Vagina (tissue), 2 donors: ENCODE data around the gene RPS6KA2.

Experiments
- POLR2A ChIP-seq, 2 donors: fragments of 450-650 bp; IDR thresholded peaks; one replicate each; pipeline ENCODE4 v1.6.1; 2017; ENCODE audit warnings: antibody characterized with exemption in 2 of 2, mild to moderate bottlenecking in 2 of 2, moderate library complexity in 2 of 2
- TF ChIP-seq, protein P1 (sequence below), 3 experiments: fragments of 450-650 bp in 2 of 3; fragments of 200-600 bp in 1 of 3; sonication (generic) in 1 of 3; IDR thresholded peaks; one replicate each; pipeline ENCODE4 v1.5.1; 2017 to 2019; ENCODE audit warnings: antibody characterized with exemption in 3 of 3, mild to moderate bottlenecking in 2 of 3, moderate library complexity in 2 of 3

DNA sequence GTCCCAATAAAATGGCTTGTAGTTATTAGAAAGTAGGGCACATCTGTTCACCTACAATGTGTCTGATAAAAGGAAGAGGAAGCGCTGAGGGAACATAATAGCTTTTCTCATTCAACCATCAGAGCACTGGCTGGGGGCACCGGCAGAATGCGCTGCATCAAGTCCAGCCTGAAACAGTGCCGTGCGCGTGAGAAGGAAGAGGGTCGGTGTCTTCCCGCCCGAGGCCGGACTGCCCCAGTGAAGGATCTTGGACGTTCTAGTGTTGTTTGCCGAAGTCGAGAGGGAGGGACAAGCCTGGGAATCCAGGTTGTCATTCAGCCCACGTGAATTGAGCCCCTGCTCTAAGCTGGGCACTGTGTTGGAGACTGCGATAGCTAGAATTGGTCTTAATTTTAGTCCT is 182.6 kb downstream of the RPS6KA2 start:
- TF ChIP-seq, protein P1, sequence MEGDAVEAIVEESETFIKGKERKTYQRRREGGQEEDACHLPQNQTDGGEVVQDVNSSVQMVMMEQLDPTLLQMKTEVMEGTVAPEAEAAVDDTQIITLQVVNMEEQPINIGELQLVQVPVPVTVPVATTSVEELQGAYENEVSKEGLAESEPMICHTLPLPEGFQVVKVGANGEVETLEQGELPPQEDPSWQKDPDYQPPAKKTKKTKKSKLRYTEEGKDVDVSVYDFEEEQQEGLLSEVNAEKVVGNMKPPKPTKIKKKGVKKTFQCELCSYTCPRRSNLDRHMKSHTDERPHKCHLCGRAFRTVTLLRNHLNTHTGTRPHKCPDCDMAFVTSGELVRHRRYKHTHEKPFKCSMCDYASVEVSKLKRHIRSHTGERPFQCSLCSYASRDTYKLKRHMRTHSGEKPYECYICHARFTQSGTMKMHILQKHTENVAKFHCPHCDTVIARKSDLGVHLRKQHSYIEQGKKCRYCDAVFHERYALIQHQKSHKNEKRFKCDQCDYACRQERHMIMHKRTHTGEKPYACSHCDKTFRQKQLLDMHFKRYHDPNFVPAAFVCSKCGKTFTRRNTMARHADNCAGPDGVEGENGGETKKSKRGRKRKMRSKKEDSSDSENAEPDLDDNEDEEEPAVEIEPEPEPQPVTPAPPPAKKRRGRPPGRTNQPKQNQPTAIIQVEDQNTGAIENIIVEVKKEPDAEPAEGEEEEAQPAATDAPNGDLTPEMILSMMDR (IDR thresholded peaks at IDR 0.05), result no peak
- no peak for TF ChIP-seq POLR2A (IDR thresholded peaks at IDR 0.05)
